Measurements from ENCODE around the gene ARSB. TPM values are rescaled to one million over a fixed set of nuclear protein-coding genes. Genes with fewer than 3 reads are reported as not detected.
A peak's percentile ranks its signal among the peaks of the same experiment; 100 is the strongest.

ARSB gene
- total and polyA plus RNA-seq, 7 experiments from 2014 or later, result 3.3 to 10.8 (median 4.8) TPM

DNA sequence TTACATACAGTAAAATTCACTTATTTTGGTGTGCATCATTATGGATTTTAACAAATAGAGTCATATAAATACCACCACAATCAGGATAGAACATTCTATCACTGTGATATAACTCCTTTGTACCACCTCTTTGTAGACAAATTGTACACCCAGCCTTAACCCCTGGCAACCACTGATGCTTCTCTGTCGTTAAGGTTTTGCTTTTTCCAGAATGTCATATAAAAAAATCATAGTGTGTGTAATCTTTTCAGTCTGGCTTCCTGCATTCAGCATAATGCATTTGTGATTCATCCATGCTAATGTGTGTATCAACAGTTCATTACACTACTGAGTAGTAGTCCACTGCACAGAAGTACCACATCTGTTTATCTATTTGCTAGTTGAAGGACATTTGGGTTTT lies 81.2 kb downstream of the ARSB start:
- intact Hi-C loops (cut with micrococcal nuclease), result loop anchor here in 1 of 2 donors (5.0 kb wide), 1 partner anchor 78 kb away; no protein-coding TSS in a partner anchor
- no peaks in the 10 kb centered on the region for H3K27me3 Mint-ChIP-seq
- ATAC-seq (no peak), DNase-seq (no peak)
- Histone ChIP-seq H3K4me1 (ENCODE audit: control insufficient read depth in 2 of 2, insufficient read depth in 2 of 2, low read length in 2 of 2) (no peaks in the 10 kb centered on the region), H3K27ac (ENCODE audit: low read depth, low read length) (no peak overlapping the region), H3K9me3 (ENCODE audit: control insufficient read depth in 2 of 3, low read length in 3 of 3) (peaks cover 0 to 9% (median 0%) of the 10 kb centered on the region in 3 experiments), H3K27me3 (ENCODE audit: control insufficient read depth in 2 of 2, insufficient read depth in 2 of 2, low read length in 2 of 2) (no peaks in the 10 kb centered on the region), H3K4me3 (ENCODE audit: low read length) (no peak overlapping the region), H3K36me3 (ENCODE audit: control insufficient read depth in 2 of 3, insufficient read depth in 3 of 3, low read length in 3 of 3) (no peaks in the 10 kb centered on the region)
- CTCF ChIA-PET, result interaction anchor here (0.7 kb wide), 1 partner anchor 22 kb away, joined by 3 read pairs; no protein-coding TSS in a partner anchor
- no peak overlapping the region for H3K27ac Mint-ChIP-seq
- H3K36me3 Mint-ChIP-seq, result peaks cover 3 to 48% (median 31%) of the 10 kb centered on the region in 5 donors
- peaks cover 0 to 14% (median 4%) of the 10 kb centered on the region in 7 donors for H3K4me1 Mint-ChIP-seq
- peaks cover 1 to 36% (median 14%) of the 10 kb centered on the region in 11 donors for H3K9me3 Mint-ChIP-seq
- H3K4me3 Mint-ChIP-seq, result no peak overlapping the region
- POLR2A ChIA-PET, result no interaction called here

GRCh38 chr5:78903353-78903752 lies 81.8 kb downstream of the ARSB start:
- Mint-ChIP-seq H3K9me3 (peaks cover 1 to 41% (median 14%) of the 10 kb centered on the region in 11 donors), H3K27ac (no peak overlapping the region), H3K4me3 (no peak overlapping the region), H3K27me3 (no peaks in the 10 kb centered on the region), H3K4me1 (peaks cover 0 to 14% (median 3%) of the 10 kb centered on the region in 7 donors), H3K36me3 (peaks cover 3 to 45% (median 32%) of the 10 kb centered on the region in 5 donors)
- H3K27me3 ChIP-seq (ENCODE audit: control insufficient read depth in 2 of 2, insufficient read depth in 2 of 2, low read length in 2 of 2), result no peaks in the 10 kb centered on the region
- CTCF ChIA-PET, result interaction anchor here (0.7 kb wide), 1 partner anchor 21 kb away, joined by 3 read pairs; no protein-coding TSS in a partner anchor
- H3K27ac ChIP-seq (ENCODE audit: low read depth, low read length), result no peak overlapping the region
- intact Hi-C loops (cut with micrococcal nuclease), result loop anchor here in 1 of 2 donors (5.0 kb wide), 1 partner anchor 79 kb away; no protein-coding TSS in a partner anchor
- peaks cover 0 to 9% (median 0%) of the 10 kb centered on the region in 3 experiments for H3K9me3 ChIP-seq (ENCODE audit: control insufficient read depth in 2 of 3, low read length in 3 of 3)
- ATAC-seq, result no peak
- DNase-seq, result no peak
- POLR2A ChIA-PET, result no interaction called here
- no peaks in the 10 kb centered on the region for H3K4me1 ChIP-seq (ENCODE audit: control insufficient read depth in 2 of 2, insufficient read depth in 2 of 2, low read length in 2 of 2)
- no peaks in the 10 kb centered on the region for H3K36me3 ChIP-seq (ENCODE audit: control insufficient read depth in 2 of 3, insufficient read depth in 3 of 3, low read length in 3 of 3)
- H3K4me3 ChIP-seq (ENCODE audit: low read length), result no peak overlapping the region

- H3K9me3 Mint-ChIP-seq, result peaks cover 2 to 43% (median 14%) of the 10 kb centered on the region in 11 donors
- ChIA-PET CTCF (no interaction called here), POLR2A (no interaction called here)
- H3K4me3 Mint-ChIP-seq, result no peak overlapping the region
- peaks cover 0 to 9% (median 0%) of the 10 kb centered on the region in 3 experiments for H3K9me3 ChIP-seq (ENCODE audit: control insufficient read depth in 2 of 3, low read length in 3 of 3)
- DNase-seq (peak in 1 of 9 donors; percentile 33), ATAC-seq (no peak)
- intact Hi-C loops (cut with micrococcal nuclease), result loop anchor here in 1 of 2 donors (1.0 to 5.0 kb wide), 2 partner anchors 82 to 233 kb away; no protein-coding TSS in a partner anchor
- H3K4me3 ChIP-seq (ENCODE audit: low read length), result no peak overlapping the region
- no peaks in the 10 kb centered on the region for H3K4me1 Mint-ChIP-seq
- H3K36me3 ChIP-seq (ENCODE audit: control insufficient read depth in 2 of 3, insufficient read depth in 3 of 3, low read length in 3 of 3), result no peaks in the 10 kb centered on the region
- H3K36me3 Mint-ChIP-seq, result peaks cover 3 to 45% (median 35%) of the 10 kb centered on the region in 5 donors
- H3K27me3 ChIP-seq (ENCODE audit: control insufficient read depth in 2 of 2, insufficient read depth in 2 of 2, low read length in 2 of 2), result no peaks in the 10 kb centered on the region
- no peak overlapping the region for H3K27ac ChIP-seq (ENCODE audit: low read depth, low read length)
- no peaks in the 10 kb centered on the region for H3K4me1 ChIP-seq (ENCODE audit: control insufficient read depth in 2 of 2, insufficient read depth in 2 of 2, low read length in 2 of 2)
- no peaks in the 10 kb centered on the region for H3K27me3 Mint-ChIP-seq
- H3K27ac Mint-ChIP-seq, result no peak overlapping the region
These were observed 85.2 kb downstream of the ARSB start for GRCh38 chr5:78899922-78900362.

GRCh38 chr5:78896132-78896531 lies 89.0 kb downstream of the ARSB start:
- Mint-ChIP-seq H3K4me1 (peaks cover 0 to 2% (median 0%) of the 10 kb centered on the region in 7 donors), H3K27ac (no peak overlapping the region), H3K4me3 (no peak overlapping the region)

GRCh38 chr5:78895616-78896015 lies 89.5 kb downstream of the ARSB start:
- H3K4me1 Mint-ChIP-seq, result peaks cover 0 to 2% (median 0%) of the 10 kb centered on the region in 7 donors
- intact Hi-C loops (cut with micrococcal nuclease), result no loop called here
- CTCF ChIA-PET, result no interaction called here
- Histone ChIP-seq H3K27me3 (ENCODE audit: control insufficient read depth in 2 of 2, insufficient read depth in 2 of 2, low read length in 2 of 2) (no peaks in the 10 kb centered on the region), H3K4me3 (ENCODE audit: low read length) (no peak overlapping the region), H3K27ac (ENCODE audit: low read depth, low read length) (no peak overlapping the region), H3K36me3 (ENCODE audit: control insufficient read depth in 2 of 3, insufficient read depth in 3 of 3, low read length in 3 of 3) (no peaks in the 10 kb centered on the region), H3K9me3 (ENCODE audit: control insufficient read depth in 2 of 3, low read length in 3 of 3) (peaks cover 0 to 9% (median 0%) of the 10 kb centered on the region in 3 experiments), H3K4me1 (ENCODE audit: control insufficient read depth in 2 of 2, insufficient read depth in 2 of 2, low read length in 2 of 2) (no peaks in the 10 kb centered on the region)
- H3K9me3 Mint-ChIP-seq, result peaks cover 0 to 25% (median 9%) of the 10 kb centered on the region in 11 donors
- peaks cover 3 to 33% (median 28%) of the 10 kb centered on the region in 5 donors for H3K36me3 Mint-ChIP-seq
- no peak overlapping the region for H3K27ac Mint-ChIP-seq
- ATAC-seq, result peak; percentile 8
- H3K27me3 Mint-ChIP-seq, result no peaks in the 10 kb centered on the region
- POLR2A ChIA-PET, result no interaction called here
- DNase-seq, result no peak
- H3K4me3 Mint-ChIP-seq, result no peak overlapping the region

More at GRCh38 chr5:78896132-78896531, 89.0 kb downstream of the ARSB start:
- no peak overlapping the region for H3K4me3 ChIP-seq (ENCODE audit: low read length)
- no peak overlapping the region for H3K27ac ChIP-seq (ENCODE audit: low read depth, low read length)
- POLR2A ChIA-PET, result no interaction called here
- no peaks in the 10 kb centered on the region for H3K27me3 Mint-ChIP-seq
- peaks cover 0 to 9% (median 0%) of the 10 kb centered on the region in 3 experiments for H3K9me3 ChIP-seq (ENCODE audit: control insufficient read depth in 2 of 3, low read length in 3 of 3)
- H3K27me3 ChIP-seq (ENCODE audit: control insufficient read depth in 2 of 2, insufficient read depth in 2 of 2, low read length in 2 of 2), result no peaks in the 10 kb centered on the region
- CTCF ChIA-PET, result no interaction called here
- ATAC-seq (no peak), DNase-seq (no peak)
- intact Hi-C loops (cut with micrococcal nuclease), result no loop called here
- peaks cover 3 to 37% (median 31%) of the 10 kb centered on the region in 5 donors for H3K36me3 Mint-ChIP-seq
- no peaks in the 10 kb centered on the region for H3K4me1 ChIP-seq (ENCODE audit: control insufficient read depth in 2 of 2, insufficient read depth in 2 of 2, low read length in 2 of 2)
- no peaks in the 10 kb centered on the region for H3K36me3 ChIP-seq (ENCODE audit: control insufficient read depth in 2 of 3, insufficient read depth in 3 of 3, low read length in 3 of 3)
- H3K9me3 Mint-ChIP-seq, result peaks cover 2 to 30% (median 13%) of the 10 kb centered on the region in 11 donors

DNA sequence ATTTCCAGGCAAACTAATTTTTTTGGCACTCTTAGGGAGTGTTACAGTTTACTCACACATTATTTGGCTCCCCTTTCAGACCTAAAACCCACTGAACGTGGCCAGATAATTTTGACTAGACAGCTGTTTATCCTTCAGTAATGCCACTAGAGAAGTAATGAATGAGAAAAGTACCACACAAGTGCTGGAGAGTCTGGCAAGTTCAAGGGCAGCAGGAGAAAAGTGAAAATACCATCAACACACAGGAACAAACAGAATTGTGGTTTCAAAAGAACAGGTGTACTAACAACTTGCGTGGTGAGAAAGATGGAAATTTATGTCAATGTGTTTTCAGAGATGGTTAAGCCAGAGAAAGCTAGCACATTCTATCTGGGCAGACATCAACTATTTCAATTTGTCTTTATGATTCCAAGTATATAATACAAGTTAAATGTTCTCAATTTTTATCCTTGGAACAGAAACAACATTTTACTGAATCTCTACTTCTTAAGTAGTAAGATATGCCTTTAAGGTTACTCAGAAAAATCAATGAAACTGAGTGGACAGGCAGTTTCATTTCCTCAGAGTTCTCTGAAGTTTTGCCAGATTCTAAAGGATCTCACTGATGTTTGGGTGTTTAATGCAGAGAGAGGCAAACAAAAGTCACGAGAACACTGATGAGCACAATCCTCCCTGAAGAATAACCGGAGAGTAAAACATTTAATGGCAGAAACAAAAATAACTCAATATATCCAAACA lies 91.0 kb downstream of the ARSB start:
- ATAC-seq, result no peak
- intact Hi-C loops (cut with micrococcal nuclease), result no loop called here
- H3K4me3 ChIP-seq (ENCODE audit: low read length), result no peak overlapping the region
- no peaks in the 10 kb centered on the region for H3K9me3 ChIP-seq (ENCODE audit: control insufficient read depth in 2 of 3, low read length in 3 of 3)
- no peak for DNase-seq
- Mint-ChIP-seq H3K36me3 (peaks cover 2 to 24% (median 20%) of the 10 kb centered on the region in 5 donors), H3K4me3 (no peak overlapping the region), H3K27ac (peak overlapping the region in 1 of 9 donors; percentile 37), H3K27me3 (no peaks in the 10 kb centered on the region), H3K4me1 (peaks cover 0 to 7% (median 3%) of the 10 kb centered on the region in 7 donors), H3K9me3 (peaks cover 0 to 10% (median 4%) of the 10 kb centered on the region in 11 donors)
- H3K4me1 ChIP-seq (ENCODE audit: control insufficient read depth in 2 of 2, insufficient read depth in 2 of 2, low read length in 2 of 2), result no peaks in the 10 kb centered on the region
- no peaks in the 10 kb centered on the region for H3K36me3 ChIP-seq (ENCODE audit: control insufficient read depth in 2 of 3, insufficient read depth in 3 of 3, low read length in 3 of 3)
- no peak overlapping the region for H3K27ac ChIP-seq (ENCODE audit: low read depth, low read length)
- ChIA-PET CTCF (no interaction called here), POLR2A (no interaction called here)
- H3K27me3 ChIP-seq (ENCODE audit: control insufficient read depth in 2 of 2, insufficient read depth in 2 of 2, low read length in 2 of 2), result no peaks in the 10 kb centered on the region

All from naive thymus-derived CD4-positive, alpha-beta T cell (primary cell).